ENCODE data around the gene DLX5. TPM values are rescaled to one million over a fixed set of nuclear protein-coding genes. Genes with fewer than 3 reads are reported as not detected.

The DLX5 gene
- total RNA-seq, 1 donor from 2014 or later: not detected

DNA sequence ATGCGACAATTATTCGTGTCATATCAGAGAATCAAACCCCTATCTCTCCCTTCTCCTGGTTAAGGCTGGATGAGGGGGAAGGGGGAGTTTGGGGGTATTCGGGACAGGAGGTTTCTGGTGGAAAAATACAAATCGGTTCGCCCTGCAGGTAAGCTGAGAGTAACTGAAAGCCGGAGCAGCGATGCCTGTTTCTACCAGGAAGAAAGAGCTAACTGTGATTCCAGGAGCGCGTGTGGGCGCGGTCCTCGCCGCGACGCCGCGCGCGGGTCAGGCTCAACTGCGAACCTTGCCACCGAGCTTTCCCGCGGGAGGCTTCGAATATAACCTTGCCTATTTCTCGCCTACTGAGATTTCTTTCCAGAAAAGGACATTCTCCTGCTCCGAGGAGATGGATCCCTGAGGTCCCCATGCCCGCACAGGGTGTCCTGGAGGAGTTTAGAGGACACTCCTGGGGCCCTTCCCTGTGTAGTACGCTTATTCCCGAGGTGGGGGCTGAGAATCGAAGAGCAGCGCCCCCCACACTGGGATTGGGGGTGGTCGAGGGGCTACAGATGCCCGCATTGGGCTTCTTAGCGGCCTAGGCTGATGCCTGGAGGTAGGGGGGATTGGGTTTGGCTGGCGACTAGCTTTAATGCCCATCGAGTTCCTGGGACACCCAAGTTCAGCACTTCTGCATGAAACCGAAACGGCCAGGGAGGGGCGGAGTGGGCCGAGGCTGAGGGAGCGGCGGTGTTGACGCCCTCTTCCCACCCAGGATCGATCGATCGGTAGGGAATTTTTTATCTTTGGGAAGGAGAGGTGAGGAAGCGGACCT is 32.2 kb downstream of the DLX5 start:
- no peak for DNase-seq (ENCODE audit: low spot score)

DNA sequence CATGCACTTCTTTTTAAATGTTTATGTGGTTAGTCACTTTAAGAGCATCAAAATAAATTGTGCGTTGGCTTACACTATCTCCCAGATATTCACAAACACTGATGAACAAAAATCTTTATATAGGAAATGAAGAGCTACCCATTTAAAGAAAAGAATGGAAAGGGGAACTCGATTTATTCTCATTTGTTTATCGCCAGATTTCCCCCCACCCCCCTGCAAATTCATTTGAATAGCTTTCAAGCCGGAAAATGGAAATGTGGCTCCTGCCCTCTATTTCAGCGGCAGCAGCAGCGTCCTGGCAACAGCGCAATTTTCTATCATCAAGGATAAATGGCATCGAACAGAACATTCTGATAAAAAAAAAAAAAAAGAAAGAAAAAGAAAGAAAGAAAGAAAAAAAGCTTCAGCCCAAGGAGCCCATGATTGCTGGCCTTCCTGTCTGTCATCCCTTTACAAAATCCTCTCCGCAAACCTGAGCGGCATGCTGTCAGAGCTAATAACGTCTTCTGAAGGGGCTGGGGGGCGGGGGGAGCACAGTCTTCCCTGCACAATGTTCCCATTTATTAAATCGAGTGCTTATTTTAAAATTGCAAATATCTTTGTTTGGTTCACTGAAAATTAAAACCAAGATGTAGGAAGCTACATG is 33.0 kb downstream of the DLX5 start:
- no peak for DNase-seq (ENCODE audit: low spot score)

DNA sequence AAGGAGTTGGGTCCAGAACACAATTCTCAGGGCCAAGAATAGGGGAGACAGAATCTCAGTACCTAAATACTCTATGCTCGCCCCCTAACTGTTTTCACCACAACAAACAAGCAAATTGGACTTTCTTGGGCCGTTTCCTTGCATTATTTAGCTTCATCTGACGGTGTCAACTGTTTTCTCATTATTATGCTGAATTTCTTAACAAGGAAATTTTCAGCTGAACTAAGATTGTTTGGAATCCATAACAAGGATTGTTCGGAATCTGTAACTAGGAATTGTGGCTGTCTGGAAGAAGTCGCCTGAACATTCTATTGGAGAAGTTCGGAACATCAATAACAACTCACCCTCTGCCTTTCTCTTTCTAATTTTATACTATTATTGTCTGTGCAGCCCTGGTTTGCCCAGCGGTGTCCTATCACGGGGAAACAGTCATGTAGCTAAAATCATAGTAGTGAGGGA is 34.7 kb downstream of the DLX5 start:
- DNase-seq (ENCODE audit: low spot score): no peak

DNA sequence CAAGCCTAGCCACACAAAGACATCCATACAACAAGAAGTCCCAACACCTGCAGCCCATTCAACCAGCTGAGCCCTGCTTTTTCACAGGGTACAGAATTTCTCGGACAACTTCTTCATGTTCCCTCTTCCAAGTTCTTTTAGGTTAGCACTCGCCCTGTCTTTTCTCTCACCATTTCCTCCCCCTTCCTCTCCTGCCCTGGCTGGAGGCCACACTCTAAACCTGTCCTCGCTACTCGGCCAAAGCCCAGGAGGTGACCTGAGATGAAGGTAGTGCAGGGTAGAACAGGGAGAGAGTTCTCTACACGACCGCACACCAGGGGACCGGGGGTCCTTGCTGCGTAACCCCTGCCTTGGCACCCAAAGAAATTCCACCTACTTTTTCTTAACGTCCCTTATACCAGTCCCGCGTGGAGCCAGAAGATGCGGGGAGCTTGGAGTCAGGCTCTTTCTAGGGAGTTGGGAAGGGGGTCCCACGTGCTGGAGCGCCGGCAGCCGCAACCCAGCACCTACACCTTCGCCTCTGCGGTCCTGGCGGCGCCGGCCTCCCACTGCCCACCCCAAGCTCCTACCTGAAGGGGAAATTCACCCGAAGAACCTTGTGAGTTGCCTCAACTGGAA is 35.3 kb downstream of the DLX5 start:
- no peak for DNase-seq (ENCODE audit: low spot score)

DNA sequence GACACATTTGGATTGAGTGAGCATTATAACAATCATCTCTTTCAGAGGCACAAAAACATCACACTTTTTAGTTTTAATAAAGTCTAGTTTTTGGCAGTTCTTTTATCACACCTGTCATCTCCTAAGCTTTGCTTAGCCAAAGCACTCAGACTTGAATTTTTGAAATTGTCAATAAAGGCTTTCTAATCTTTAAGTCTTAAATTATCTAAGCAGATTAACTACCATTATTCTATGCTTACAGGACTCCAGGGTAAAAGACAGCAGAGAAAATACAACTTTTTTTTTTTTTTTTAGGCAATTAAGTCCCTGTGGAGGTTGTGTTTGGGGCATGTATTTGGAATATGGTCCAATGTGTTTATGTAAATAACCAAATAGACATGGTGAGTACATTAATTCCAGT is 36.9 kb downstream of the DLX5 start:
- DNase-seq (ENCODE audit: low spot score): no peak

DNA sequence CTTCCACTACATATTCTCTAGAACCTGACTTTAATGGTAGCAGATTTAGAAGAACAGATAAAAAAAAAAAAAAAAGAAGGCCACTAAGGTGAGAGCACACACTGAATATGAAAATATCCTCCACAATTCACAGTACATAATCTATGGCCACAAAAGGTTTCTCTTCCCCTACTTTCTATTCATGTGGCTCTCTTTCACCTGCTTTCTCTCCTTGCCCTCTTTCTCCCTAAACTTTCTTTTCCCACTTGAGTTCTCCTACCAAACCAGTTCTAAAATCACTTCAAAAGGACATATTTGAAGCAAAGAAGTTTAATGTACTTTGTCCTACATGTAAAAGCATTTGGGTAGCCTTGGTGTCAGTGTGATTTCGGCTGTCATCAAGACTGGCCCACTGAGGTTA is 37.7 kb downstream of the DLX5 start:
- DNase-seq (ENCODE audit: low spot score): no peak

DNA sequence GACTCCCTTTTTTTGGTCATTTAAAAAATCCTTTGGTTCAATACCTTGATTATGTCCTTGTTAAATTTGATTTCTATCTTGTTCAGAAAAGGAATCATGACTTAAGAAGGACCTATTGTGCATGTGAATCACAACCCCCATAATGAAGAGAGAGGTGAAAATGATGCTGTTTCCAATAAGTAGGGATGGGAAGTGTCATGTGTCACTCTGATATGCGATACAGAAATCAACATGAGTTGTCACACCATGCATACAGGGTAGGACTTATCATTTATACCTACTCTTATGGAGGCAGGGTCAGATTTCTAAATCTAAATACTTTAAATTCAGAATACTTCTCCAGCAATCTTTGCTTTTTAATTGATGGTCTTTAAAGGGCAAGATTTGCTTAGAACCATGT is 38.6 kb downstream of the DLX5 start:
- DNase-seq (ENCODE audit: low spot score): no peak

DNA sequence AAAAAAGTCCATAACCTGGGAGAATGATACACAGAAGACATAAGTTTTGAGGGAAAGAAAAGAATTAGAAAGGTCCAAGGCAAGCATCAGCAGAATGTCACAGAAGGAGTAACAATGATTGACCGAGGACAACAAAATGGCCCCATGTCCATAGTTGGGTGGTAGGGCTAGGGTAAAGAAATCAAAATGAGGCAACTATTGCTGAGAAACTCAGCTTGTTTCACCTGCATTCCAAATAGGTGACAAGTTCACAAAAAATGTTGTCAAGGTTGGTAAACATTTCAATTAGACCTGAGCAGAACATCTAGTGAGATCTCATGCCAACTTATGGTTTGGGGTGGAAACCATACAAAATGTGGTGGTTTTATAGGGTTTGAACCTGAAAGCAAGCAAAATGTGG is 42.0 kb downstream of the DLX5 start:
- DNase-seq (ENCODE audit: low spot score): no peak

DNA sequence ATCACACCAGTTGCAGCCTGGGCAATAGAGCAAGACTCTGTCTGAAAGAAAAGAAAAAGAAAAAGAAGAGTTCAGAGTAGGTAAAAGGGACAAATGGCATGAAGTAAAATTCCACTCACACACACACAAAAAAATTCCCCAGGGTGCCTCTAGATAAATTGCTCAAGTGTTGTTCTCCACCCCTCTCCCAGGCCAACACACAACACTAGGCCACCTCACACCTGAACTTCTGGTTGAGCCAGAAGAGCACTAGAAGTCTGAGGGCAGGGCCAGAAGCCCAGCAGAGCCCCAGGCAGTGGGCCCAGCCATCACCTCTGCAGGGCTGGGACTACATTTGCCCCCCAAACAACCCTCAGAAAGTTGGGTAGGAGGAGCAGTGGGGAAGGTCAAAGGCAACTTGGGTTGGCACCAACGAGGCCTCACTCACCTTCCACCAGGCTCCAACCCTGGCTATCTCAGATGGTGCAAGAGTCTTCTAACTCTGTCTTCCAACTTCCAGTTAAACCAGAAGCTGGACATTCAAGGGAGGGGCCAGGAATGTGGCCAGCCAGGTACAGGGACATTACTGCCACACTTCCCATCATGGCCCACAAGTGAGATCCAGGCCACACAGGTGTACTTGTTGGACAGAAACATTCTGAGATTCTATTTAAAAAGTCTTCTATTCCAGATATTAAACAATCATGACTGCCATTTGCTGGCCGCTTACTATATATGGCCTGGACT is 44.9 kb downstream of the DLX5 start:
- DNase-seq (ENCODE audit: low spot score): no peak

DNA sequence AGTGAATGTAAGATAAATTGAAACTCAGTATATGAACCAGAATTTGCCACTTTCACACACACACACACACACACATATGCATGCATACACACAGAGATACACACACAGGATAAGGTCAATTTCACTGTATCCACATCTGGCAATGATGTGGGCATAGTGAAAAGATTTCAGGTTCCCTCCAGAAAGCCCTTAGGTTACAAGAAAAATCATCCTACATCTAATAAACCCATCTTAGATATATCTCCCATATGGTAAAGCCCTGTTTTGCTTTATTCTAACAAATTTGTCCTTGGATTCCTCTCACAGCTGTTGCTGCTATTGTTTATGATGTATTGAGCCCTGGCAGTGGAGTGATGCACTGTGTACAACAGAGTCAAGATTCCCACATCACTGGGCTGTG is 47.2 kb downstream of the DLX5 start:
- no peak for DNase-seq (ENCODE audit: low spot score)

DNA sequence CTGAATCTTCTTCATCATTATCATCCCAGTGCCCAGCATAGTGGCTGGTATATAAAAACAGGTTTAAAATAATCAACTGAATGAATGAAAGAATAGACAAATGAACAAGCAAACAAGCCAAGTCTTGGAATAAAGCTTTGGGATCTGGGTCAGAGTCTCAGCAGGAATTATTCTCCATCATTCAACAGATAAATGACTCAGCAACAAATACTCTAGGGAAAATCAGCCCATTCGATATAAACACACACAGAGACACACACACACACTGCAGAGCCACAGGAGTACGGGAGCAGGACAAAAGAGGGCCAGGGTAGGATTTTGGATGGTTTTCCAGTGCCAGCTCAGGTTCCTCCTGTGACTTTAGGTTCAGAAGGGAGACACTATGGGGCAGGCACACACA is 48.5 kb downstream of the DLX5 start:
- DNase-seq (ENCODE audit: low spot score): no peak

DNA sequence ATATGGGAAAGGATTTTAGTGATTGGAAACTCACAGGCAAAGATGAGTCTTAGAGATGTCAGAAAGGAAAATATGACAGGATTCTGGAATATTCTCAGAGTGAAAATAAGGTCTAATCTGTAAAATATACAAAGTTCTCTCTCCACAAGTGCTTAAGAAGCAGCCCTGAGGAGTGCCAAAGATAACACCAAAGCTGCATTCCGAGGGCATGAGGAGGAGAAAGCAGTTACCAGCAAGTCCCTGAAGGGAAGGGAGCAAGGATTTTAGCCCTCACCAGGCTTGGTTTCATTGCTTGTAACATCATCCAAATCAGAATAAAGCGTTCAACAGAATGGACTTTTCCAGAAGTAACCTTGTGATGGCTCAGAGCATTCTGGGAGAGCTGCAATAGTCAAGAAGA is 50.6 kb downstream of the DLX5 start:
- DNase-seq (ENCODE audit: low spot score): no peak

DNA sequence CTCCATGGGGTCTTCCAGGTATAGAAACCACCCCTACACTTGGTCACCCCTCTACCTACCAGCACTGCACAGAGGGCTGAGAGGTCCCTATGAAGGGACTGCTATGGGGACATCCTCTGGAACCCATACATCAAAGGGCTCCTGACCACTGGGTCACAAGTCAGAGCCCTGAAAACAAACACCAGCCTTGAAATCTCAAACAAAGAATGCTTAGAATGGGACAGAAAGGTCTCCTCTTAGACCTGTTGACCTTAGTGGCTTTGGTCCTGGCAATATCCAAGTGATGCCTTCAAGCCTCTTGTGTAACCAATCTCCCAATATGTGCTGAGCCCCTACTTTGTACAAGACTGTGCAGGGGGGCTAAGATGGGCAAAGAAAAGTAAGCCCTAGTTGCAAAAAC is 53.9 kb downstream of the DLX5 start:
- no peak for DNase-seq (ENCODE audit: low spot score)

Other genes with a start within 250 kb of the DLX5 start
- gene DLX6, start 19.3 kb downstream of the DLX5 start, total RNA-seq: not detected
- gene SDHAF3, start 92.9 kb upstream of the DLX5 start, total RNA-seq: 27.4 TPM